ENCODE data around the gene NOTCH4.

Gene NOTCH4

GRCh38 chr6:32152769-32153563 lies 70.9 kb downstream of the NOTCH4 start:
- Mint-ChIP-seq H3K27ac (ENCODE audit: low read depth) (peak overlapping the region; percentile 83), H3K36me3 (ENCODE audit: insufficient read depth) (peaks cover 14% of the 10 kb centered on the region), H3K27me3 (peaks cover 36% of the 10 kb centered on the region), H3K9me3 (no peaks in the 10 kb centered on the region), H3K4me1 (peaks cover 60% of the 10 kb centered on the region), H3K4me3 (peak overlapping the region; percentile 87)
- ATAC-seq (replicated peaks; ENCODE audit: extremely low read depth, poor library complexity, severe bottlenecking) (no peak), DNase-seq (ENCODE audit: low spot score in 2 of 2) (no peak)

DNA sequence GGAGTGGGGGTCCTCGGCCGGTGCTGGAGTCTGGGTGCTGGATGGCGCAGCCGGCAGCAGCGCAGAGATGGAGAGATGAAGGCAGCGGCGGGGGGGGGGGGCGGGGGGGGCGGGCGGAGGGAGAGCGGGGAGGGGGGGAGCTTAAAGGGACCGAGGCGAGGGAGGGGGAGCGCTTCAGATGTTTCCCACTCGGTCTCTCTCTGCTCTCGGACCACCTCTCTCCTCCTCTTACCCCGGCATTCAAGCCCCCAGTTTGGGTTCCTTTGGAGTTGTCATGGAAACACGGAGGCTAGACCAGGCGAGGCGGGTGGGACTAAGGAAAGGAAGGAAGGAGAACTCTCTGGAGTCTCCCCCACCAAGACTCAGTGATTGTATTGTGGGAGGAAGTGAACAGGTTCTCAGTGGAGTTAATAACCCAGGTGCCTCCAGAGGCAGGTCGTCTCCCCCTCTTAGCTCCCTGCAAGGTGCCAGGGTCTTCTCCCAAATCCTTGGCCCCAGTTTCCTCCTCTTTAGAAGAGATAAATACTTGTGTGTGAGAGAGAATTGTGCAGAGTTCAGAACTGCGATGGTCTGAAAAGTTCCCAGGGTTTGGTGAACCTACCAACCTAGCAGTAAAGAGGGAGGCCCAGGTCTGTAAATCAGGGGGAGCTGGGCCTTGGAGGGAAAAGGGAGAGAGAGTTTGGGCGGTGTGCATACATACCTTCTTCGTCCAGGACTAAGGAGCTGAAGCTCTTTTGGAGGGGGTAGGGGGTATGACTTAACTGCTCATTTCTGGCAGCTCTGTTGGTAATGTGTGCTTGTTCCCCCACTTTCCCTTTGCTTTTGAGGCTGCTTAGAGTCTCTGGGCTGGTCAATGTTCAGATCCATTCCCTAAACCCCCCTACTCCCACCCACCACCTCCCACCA lies 71.8 kb downstream of the NOTCH4 start, which contains the start of gene PRRT1:
TSS of gene PRRT1 (minus strand) at position 77 of the 906 bp plus-strand sequence. CDS start 112 bp downstream, outside the sequence.
- Mint-ChIP-seq H3K4me1 (peaks cover 68% of the 10 kb centered on the region), H3K36me3 (ENCODE audit: insufficient read depth) (peaks cover 12% of the 10 kb centered on the region), H3K27ac (ENCODE audit: low read depth) (peak within 1 kb of the TSS; percentile 83), H3K27me3 (peaks cover 42% of the 10 kb centered on the region), H3K4me3 (peak within 1 kb of the TSS; percentile 87), H3K9me3 (no peaks in the 10 kb centered on the region)
- DNase-seq (ENCODE audit: low spot score in 2 of 2) = no peak
- no peak for ATAC-seq (replicated peaks; ENCODE audit: extremely low read depth, poor library complexity, severe bottlenecking)

- Mint-ChIP-seq H3K36me3 (ENCODE audit: insufficient read depth) (peaks cover 12% of the 10 kb centered on the region), H3K4me1 (peaks cover 68% of the 10 kb centered on the region), H3K27me3 (peaks cover 50% of the 10 kb centered on the region), H3K27ac (ENCODE audit: low read depth) (no peak overlapping the region), H3K9me3 (no peaks in the 10 kb centered on the region), H3K4me3 (peak overlapping the region; percentile 5)
- ATAC-seq (replicated peaks; ENCODE audit: extremely low read depth, poor library complexity, severe bottlenecking) (no peak), DNase-seq (ENCODE audit: low spot score in 2 of 2) (no peak)
Measured at GRCh38 chr6:32151181-32151862, 72.5 kb downstream of the NOTCH4 start.

GRCh38 chr6:32149932-32150870 lies 73.7 kb downstream of the NOTCH4 start:
- peaks cover 58% of the 10 kb centered on the region for H3K27me3 Mint-ChIP-seq
- no peak for DNase-seq (ENCODE audit: low spot score in 2 of 2)
- no peak overlapping the region for H3K27ac Mint-ChIP-seq (ENCODE audit: low read depth)
- H3K9me3 Mint-ChIP-seq = no peaks in the 10 kb centered on the region
- H3K4me1 Mint-ChIP-seq = peaks cover 62% of the 10 kb centered on the region
- no peak for ATAC-seq (replicated peaks; ENCODE audit: extremely low read depth, poor library complexity, severe bottlenecking)
- no peak overlapping the region for H3K4me3 Mint-ChIP-seq
- H3K36me3 Mint-ChIP-seq (ENCODE audit: insufficient read depth) = peaks cover 12% of the 10 kb centered on the region

DNA sequence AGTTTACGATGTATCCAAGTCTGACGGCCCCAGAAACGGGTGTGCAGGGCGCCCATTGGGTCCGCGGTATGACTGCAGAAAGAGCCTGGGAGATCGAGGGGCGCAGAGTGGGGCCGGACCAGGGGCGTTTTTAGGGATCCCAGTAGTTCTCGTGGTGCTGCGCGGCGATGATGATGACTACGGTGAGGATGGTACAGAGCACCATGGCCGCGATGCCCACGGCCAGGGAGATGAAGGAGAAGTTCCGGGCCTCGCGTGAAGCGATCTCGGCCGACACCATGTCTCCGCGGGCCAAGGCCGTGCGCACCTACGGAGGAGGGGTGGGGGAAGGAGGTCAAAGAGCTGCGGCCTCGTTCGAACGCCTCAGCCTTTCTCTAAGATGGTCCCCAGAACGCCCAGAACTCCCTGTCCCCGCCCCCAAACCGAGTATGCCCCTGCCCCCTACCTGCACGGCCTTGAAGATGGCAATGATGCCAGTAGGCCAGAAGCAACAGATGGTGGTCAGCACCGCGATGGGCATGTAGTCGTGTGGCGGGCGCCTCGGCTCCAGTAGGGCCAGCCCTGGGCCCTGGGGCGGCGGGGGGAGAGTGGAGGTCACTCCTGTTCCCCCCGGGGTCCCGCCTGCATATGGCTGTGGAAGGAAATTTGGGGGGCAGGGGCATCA lies 74.6 kb downstream of the NOTCH4 start:
- no peaks in the 10 kb centered on the region for H3K9me3 Mint-ChIP-seq
- no peak for DNase-seq (ENCODE audit: low spot score in 2 of 2)
- peaks cover 9% of the 10 kb centered on the region for H3K36me3 Mint-ChIP-seq (ENCODE audit: insufficient read depth)
- H3K4me1 Mint-ChIP-seq = peaks cover 52% of the 10 kb centered on the region
- peak overlapping the region; percentile 76 for H3K4me3 Mint-ChIP-seq
- ATAC-seq (replicated peaks; ENCODE audit: extremely low read depth, poor library complexity, severe bottlenecking) = no peak
- H3K27me3 Mint-ChIP-seq = peaks cover 58% of the 10 kb centered on the region
- H3K27ac Mint-ChIP-seq (ENCODE audit: low read depth) = peak overlapping the region; percentile 82

DNA sequence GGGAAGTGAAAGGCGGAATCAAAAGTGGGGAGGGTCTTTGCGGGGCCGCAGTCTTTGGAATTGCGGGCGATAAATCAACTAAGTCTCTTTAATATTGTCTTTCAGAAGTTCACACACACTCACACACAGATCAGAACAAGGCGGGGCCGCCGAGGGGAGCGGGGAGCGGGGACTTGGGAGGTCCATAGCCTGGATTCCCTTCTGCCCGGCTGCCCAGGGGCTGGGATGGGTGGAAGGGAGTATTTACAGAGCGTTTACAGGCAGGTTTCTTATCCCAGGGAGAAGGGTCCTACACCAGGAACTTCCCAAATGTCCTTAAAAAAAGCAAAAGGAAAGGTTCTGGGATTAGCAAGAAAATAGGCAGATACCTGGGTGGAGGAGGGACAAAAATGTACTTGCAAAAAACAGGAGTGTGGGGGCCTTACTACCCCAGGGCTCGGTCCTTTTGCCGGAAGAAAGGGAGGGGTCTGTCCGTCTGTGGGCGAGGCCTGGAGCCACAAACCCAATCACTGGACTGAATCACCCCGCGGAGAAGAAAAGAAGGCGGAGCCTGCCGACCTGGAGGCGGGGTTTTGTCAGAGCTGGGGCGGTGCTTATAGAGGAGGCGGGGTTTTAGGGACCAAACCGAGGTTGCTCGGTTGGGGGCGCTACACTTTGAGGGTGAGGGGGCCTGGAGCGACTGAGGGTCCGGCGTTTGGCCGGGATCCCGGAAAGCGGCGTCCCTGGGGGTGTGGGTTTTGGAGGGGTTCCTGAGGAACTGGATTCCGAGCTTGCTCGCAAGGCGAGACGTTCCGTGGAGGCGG lies 75.4 kb downstream of the NOTCH4 start:
- Mint-ChIP-seq H3K27ac (ENCODE audit: low read depth) (peak overlapping the region; percentile 82), H3K36me3 (ENCODE audit: insufficient read depth) (peaks cover 5% of the 10 kb centered on the region), H3K4me3 (peak overlapping the region; percentile 76), H3K27me3 (peaks cover 58% of the 10 kb centered on the region), H3K9me3 (no peaks in the 10 kb centered on the region), H3K4me1 (peaks cover 45% of the 10 kb centered on the region)
- peak; percentile 55 for ATAC-seq (replicated peaks; ENCODE audit: extremely low read depth, poor library complexity, severe bottlenecking)
- peak; percentile 54 to 59 for DNase-seq (ENCODE audit: low spot score in 2 of 2)

GRCh38 chr6:32147401-32148132 lies 76.3 kb downstream of the NOTCH4 start:
- Mint-ChIP-seq H3K27me3 (peaks cover 58% of the 10 kb centered on the region), H3K4me1 (peaks cover 37% of the 10 kb centered on the region), H3K27ac (ENCODE audit: low read depth) (no peak overlapping the region), H3K4me3 (no peak overlapping the region), H3K9me3 (no peaks in the 10 kb centered on the region), H3K36me3 (ENCODE audit: insufficient read depth) (peaks cover 5% of the 10 kb centered on the region)
- DNase-seq (ENCODE audit: low spot score in 2 of 2) (no peak), ATAC-seq (replicated peaks; ENCODE audit: extremely low read depth, poor library complexity, severe bottlenecking) (no peak)

DNA sequence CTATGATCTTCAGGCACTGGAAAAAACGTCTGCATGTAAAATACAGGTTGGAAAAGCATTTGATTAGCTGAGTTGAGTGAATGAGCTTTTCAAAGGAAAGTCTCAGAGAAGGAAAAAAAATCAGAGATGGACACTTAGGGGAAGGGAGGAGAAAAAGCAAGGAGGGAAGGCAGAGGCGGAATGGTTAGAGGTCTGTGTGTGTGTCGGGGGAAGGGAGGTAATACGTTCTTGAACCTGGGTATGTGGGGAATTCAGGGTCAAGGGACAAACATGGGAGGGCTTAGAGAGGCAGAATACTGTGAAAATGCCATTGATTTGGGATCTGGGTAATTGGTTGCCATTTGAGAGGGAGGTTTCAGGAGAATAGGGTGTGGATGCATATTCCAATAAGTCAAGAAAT lies 77.2 kb downstream of the NOTCH4 start:
- Mint-ChIP-seq H3K36me3 (ENCODE audit: insufficient read depth) (peaks cover 5% of the 10 kb centered on the region), H3K4me1 (peaks cover 30% of the 10 kb centered on the region), H3K27me3 (peaks cover 63% of the 10 kb centered on the region), H3K27ac (ENCODE audit: low read depth) (no peak overlapping the region), H3K9me3 (no peaks in the 10 kb centered on the region), H3K4me3 (no peak overlapping the region)
- DNase-seq (ENCODE audit: low spot score in 2 of 2) (no peak), ATAC-seq (replicated peaks; ENCODE audit: extremely low read depth, poor library complexity, severe bottlenecking) (no peak)

DNA sequence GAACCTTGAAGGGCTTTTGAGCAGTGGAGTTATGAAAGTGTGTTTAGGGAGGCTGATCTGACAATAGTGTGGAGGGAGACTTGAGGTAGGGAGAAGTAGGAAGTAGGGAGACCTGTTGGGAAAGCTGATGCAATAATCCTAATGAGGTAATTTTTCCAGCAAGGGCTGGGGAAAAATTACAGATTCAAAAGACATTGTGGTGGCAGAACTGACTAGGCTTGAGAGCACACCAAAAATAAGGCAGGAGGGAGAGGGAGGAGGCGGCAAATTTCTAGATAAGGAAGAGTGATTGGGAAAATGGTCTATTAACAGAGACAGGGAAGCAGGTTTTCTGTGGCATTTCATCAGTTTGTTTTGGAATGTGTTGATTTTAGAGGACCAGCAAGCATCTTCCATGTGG lies 77.6 kb downstream of the NOTCH4 start:
- Mint-ChIP-seq H3K36me3 (ENCODE audit: insufficient read depth) (peaks cover 5% of the 10 kb centered on the region), H3K4me3 (no peak overlapping the region), H3K27ac (ENCODE audit: low read depth) (no peak overlapping the region), H3K4me1 (peaks cover 26% of the 10 kb centered on the region), H3K9me3 (no peaks in the 10 kb centered on the region), H3K27me3 (peaks cover 64% of the 10 kb centered on the region)
- ATAC-seq (replicated peaks; ENCODE audit: extremely low read depth, poor library complexity, severe bottlenecking) = no peak
- no peak for DNase-seq (ENCODE audit: low spot score in 2 of 2)
